B cell (primary cell): ENCODE measurements around the gene SEMA3E.

ENCODE experiments used
- EZH2 ChIP-seq: IDR thresholded peaks from 2 replicates; pipeline ENCODE4 v1.6.1; 2012; ENCODE audit warnings: borderline replicate concordance, low read depth, mild to moderate bottlenecking, moderate library complexity, low read length; ENCODE audit not compliant: insufficient read depth, poor library complexity, severe bottlenecking
- TF ChIP-seq, protein P1 (sequence below): fragments of 200-600 bp; IDR thresholded peaks from one replicate; pipeline ENCODE4 v1.8.0; 2022; ENCODE audit warnings: antibody characterized with exemption, mild to moderate bottlenecking

- TF ChIP-seq, protein P1, sequence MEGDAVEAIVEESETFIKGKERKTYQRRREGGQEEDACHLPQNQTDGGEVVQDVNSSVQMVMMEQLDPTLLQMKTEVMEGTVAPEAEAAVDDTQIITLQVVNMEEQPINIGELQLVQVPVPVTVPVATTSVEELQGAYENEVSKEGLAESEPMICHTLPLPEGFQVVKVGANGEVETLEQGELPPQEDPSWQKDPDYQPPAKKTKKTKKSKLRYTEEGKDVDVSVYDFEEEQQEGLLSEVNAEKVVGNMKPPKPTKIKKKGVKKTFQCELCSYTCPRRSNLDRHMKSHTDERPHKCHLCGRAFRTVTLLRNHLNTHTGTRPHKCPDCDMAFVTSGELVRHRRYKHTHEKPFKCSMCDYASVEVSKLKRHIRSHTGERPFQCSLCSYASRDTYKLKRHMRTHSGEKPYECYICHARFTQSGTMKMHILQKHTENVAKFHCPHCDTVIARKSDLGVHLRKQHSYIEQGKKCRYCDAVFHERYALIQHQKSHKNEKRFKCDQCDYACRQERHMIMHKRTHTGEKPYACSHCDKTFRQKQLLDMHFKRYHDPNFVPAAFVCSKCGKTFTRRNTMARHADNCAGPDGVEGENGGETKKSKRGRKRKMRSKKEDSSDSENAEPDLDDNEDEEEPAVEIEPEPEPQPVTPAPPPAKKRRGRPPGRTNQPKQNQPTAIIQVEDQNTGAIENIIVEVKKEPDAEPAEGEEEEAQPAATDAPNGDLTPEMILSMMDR: no peak
- no peak for TF ChIP-seq EZH2
Observed at GRCh38 chr7:83562960-83563359, 86.0 kb downstream of the SEMA3E start.
